ENCODE data around the gene MAPK1.
"Not testable (repeated sequence)": the region's sequence is repeated elsewhere in the genome, so short reads cannot be mapped to it uniquely, and the experiment has no call there.

MAPK1 gene

GRCh38 chr22:21845558-21846453 lies 21.6 kb downstream of the MAPK1 start:
- DNase-seq, result no peak

- no peak for DNase-seq
Measured at GRCh38 chr22:21842946-21843345, 24.5 kb downstream of the MAPK1 start.

DNA sequence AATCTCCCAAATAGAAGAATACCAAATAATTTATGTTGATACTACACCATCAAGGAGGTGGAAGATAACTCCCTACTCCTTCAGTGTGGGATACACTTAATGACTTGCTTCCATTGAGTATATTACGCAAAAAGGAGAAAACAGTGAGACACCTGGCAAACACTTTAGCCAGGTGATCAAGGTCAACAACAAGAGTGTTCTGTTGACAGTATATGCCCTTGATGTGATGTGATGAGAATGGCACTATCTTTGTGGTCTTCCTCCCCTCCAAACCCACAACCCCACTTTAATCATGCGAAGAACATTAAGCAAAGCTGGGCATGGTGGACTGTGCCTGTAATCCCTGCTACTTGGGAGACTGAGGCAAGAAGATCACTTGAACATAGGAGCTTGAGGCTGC lies 26.0 kb downstream of the MAPK1 start:
- DNase-seq, result no peak

DNA sequence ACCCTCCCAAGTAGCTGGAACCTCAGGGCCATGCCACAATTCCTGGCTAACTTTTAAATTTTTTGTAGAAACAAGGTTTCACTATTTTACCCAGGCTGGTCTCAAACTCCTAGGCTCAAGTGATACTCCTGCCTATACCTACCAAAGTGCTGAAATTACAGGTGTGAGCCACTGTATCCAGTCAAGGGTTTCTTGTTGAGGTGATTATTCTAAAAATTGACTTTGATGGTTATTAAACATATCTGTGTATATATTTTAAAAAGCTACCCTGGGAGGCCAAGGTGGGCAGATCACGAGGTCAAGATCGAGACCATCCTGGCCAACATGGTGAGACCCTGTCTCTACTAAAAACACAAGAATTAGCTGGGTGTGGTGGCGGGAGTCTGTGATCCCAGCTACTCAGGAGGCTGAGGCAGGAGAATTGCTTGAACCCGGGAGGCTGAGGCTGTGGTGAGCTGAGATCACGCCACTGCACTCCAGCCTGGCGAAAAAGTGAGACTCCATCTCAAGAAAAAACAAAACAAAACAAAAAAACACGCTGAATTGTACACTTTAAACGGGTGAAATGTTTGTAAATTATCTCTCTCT lies 27.1 kb downstream of the MAPK1 start:
- DNase-seq, result no peak

DNA sequence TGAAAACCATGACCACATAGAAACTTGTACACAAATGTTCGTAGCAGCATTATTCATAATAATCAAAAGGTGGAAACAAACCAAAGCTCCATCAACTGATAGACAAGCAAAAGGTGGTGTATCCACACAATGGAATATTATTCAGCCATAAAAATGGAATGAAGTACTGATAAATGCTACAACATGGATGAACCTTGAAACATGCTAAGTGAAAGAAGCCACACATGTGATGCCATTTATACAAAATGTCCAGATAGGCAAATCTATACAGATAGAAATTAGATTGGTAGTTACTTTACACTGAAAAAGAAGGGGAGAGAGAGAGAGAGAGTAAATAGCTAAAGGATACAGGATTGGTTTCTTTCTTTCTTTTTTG lies 27.7 kb downstream of the MAPK1 start:
- DNase-seq, result no peak

DNA sequence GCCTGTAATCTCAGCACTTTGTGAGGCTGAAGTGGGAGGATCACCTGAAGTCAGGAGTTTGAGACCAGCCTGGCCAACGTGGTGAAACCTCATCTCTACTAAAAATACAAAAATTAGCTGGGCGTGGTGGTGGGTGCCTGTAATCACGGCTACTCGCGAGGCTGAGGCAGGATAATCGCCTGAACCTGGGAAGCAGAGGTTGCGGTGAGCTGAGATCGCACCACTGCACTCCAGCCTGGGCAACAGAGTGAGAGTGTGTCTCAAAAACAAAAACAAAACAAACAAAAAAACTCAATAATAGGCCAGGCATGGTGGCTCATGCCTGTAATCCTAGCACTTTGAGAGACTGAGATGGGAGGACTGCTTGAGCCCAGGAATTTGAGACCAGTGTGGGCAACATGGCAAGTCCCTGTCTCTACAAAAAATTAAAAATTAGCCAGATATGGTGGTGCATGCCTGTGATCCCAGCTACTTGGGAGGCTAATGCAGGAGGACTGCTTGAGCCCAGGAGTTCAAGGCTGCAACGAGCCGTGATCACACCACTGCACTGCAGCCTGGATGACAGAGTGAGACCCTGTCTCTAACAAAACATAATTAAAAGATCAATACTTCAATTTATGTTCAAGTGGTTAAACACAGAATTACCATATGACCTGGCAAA lies 28.2 kb downstream of the MAPK1 start:
- DNase-seq, result not testable (repeated sequence)

DNA sequence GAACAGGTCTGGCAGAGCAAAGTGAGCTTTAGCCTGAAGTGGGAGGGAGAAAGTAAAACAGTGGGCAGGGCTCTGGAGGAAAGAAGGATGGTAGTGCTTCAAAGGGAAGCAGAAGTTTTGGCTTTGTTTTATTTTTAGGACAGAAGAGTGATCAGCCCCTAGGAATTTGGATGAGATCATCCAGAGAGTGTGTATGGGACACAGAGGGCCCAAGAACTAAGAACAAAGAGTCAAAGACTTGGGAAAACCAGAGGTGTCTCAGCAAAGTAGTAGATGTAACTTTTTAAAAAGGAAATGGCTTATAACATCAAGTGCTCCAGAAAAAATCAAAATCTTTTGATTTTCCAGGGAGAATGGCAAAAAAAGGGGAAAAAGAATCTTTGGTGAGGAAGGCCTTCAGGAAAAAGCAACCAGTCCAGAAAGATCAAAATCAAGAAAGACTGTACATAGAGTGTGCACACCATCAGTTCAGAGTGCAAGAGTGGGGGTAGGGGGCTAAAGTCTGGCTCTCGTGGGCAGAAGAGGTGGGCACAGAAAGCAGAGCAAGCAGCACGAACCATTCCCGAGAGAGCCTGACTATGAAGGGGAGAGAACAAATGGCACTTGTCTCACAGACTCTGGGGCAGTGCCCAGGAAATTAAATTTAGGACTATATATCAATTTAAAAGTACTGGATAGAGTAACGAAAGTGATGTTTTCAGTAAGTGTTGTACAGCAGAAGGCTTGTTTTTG lies 30.0 kb downstream of the MAPK1 start:
- DNase-seq, result no peak

DNA sequence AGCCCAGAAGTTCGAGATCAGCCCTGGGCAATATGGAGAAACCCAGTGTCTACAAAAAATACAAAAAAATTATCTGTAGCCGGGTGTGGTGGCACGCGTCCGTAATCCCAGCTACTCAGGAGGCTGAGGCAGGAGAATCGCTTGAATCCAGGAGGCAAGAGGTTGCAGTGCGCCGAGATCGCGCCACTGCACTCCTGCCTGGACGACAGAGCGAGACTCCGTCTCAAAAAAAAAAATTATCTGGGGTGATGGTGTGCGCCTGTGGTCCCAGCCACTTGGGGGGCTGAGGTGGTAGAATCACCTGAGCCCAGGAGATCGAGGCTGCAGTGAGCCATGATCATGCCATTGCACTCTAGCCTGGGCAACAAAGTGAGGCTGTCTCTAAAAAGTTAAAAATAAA lies 31.0 kb downstream of the MAPK1 start:
- not testable (repeated sequence) for DNase-seq

DNA sequence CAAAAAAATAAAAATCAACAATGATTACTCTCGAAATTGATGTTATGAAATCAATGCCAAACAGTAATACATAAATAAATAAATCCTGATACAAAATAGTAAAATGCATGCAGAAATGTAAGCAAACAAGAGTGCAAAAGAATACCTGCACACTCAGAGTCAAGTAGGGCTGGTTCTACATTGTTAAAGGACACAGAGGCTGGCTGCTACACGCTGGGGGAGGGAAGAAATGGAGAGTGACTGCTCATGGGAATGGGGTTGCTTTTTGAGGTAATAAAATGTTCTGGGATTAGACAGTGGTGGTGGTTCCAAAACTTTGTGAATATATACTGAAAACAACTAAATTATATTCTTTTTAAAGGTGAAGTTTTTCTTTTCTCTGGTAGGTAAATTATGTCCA lies 32.1 kb downstream of the MAPK1 start:
- DNase-seq, result no peak

GRCh38 chr22:21834869-21835268 lies 32.6 kb downstream of the MAPK1 start:
- DNase-seq, result no peak

DNA sequence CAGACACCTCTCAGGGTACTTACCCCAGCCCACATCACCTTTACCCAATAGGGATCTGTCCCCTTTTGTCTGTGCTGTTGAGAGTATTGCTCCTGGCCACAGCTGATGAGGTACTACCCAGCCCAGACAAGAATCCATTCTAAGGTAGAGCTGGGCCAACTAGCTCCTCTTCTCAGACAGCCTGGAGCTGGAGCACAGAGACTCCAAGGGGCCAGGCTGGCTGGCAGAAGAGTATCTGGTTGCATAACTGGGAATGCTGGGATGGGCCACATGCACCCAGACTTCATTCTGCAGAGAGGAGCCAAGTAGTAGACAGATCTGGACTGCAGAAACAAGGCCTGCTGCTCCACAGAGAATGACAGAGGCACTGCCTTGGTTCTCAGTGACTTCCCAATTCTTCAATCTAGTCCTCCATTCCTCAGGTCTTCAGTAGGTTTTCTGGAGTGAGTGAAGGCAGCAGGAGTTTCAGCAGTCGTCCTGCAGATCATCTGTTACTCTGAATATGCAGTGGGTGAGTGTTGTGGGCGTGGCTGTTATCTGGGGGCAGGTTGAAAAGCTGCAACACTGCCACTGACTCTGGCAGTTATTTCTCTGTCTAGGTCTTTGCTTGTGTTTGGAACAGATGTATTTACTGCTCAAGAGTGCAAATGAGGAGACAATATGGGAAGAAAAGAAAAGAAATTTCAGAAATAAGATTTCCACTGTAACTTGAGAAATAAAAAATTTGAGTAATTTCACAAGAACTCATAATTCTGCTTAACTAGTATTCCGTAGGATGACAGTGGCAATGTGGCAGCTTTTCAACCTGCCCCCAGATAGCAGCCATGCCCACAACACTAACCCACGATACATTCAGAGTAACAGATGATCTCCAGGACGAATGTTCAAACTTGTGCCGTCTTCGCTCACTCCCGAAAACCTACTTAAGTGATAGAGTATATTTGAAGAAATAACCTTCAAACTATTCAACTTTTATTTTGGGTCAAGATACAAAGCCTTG lies 34.9 kb downstream of the MAPK1 start:
- DNase-seq, result no peak

- DNase-seq, result no peak
Measured at GRCh38 chr22:21829523-21829922, 37.9 kb downstream of the MAPK1 start.

- DNase-seq, result no peak
Measured at GRCh38 chr22:21828268-21828638, 39.2 kb downstream of the MAPK1 start.

DNA sequence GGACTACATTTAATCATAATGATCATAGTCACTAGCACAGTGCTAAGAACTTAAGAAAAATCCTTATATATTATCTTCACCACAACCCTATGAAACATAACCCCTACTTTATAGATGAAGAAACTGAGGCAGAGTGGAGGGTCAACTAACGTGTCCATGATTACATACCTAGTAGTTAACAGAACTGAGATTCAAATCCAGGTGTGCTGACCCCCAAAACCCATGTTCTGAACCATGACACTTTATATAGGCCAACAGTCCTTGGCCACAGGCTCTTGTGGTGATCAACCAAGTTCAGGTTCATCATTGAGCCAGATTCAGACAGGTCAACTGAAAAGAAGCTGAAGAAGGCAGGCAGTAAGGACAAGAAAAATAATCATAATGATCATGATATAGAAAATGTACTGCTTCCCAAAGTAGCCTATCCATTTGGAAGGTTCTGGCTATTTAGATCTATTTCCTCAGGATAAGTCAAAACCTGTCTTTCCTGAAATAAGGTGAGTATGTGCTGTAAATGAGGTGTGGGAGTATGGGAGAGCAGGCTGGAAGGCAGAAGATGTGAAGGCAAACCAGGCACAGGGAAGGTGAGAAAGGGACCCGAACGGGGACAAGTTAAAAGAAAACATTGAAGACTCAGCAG lies 39.7 kb downstream of the MAPK1 start:
- no peak for DNase-seq

- DNase-seq, result no peak
Measured at GRCh38 chr22:21826204-21826603, 41.2 kb downstream of the MAPK1 start.

DNA sequence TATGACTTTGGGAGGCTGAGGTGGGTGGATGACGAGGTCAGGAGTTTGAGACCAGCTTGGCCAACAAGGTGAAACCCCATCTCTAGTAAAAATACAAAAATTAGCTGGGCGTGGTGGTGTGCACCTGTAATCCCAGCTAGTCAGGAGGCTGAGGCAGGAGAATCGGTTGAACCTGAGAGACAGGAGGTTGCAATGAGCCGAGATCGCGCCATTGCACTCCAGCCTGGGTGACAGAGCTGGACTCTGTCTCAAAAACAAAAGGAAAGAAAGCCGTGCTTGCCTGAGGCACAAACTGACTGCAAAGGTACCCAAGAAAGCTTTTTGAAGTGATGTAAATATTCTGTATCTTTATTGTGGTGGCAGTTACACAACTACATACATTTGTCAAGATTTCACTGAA lies 42.5 kb downstream of the MAPK1 start:
- DNase-seq, result not testable (repeated sequence)

DNA sequence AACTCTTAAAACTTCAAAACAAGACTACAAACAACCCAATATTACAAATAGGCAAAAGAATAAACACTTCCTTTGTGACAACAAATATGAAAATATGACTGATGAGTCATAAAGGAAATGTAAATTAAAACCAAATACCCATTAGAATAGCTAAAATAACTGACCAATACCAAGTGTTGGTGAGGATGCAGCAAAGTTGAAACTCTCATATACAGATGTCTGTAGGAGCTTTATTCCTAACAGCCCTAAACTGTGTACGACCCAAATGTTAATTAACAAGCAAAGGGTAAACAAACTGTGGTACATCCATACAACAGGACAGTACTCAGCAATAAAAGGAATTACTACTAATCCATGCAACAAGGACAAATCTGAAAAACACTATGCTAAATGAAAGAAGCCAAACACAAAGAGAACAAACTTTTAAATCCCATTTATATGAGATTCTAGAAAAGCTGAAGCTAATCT lies 43.0 kb downstream of the MAPK1 start:
- no peak for DNase-seq

GRCh38 chr22:21823740-21824444 lies 43.6 kb downstream of the MAPK1 start:
- DNase-seq, result no peak

- no peak for DNase-seq
Measured at GRCh38 chr22:21819183-21819770, 48.2 kb downstream of the MAPK1 start.

GRCh38 chr22:21818487-21819182 lies 48.8 kb downstream of the MAPK1 start:
- no peak for DNase-seq
